Measurements from ENCODE around the gene SNAPC2.
A peak's percentile ranks its signal among the peaks of the same experiment; 100 is the strongest.

The SNAPC2 gene

GRCh38 chr19:7968008-7968795 is 48.1 kb downstream of the SNAPC2 start:
- no peak for DNase-seq (ENCODE audit: low spot score)

DNA sequence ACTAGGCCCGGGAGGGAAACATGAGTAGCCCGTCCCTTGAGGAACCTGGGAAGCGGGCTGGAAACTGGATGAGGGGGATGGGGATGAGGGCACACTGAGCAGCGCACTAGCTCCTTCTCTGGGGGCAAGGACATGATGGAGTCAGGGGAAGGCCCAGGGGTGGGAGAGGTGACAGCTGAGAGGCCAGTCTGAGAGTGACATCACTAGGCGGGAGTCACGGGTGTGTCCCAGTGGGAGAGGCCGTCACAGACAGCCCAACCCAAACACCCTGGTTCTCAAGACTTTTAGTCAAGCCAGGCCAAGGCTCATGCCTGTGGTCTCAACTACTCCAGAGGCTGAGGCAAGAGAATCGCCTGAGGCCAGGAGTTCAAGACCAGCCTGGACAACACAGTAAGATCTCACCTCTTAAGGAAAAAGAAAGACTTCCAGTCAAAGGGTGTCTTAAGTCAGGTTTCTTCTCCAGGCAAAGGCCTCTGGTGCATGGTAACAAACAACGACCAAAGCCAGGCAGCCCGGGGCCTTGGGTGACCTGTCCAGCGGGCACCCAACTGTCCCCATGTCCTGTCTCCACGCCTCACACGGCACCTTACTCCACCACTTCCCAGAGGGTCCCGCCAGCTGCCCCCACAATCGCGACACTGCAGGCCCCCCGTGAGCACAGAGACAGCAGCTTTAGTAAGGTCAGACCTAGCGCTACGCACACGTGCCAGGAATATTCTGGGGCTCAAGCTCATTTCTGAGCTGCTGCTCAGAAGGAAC is 48.8 kb downstream of the SNAPC2 start:
- DNase-seq (ENCODE audit: low spot score): peak; percentile 48

GRCh38 chr19:7969555-7969939 is 49.4 kb downstream of the SNAPC2 start:
- no peak for DNase-seq (ENCODE audit: low spot score)

DNA sequence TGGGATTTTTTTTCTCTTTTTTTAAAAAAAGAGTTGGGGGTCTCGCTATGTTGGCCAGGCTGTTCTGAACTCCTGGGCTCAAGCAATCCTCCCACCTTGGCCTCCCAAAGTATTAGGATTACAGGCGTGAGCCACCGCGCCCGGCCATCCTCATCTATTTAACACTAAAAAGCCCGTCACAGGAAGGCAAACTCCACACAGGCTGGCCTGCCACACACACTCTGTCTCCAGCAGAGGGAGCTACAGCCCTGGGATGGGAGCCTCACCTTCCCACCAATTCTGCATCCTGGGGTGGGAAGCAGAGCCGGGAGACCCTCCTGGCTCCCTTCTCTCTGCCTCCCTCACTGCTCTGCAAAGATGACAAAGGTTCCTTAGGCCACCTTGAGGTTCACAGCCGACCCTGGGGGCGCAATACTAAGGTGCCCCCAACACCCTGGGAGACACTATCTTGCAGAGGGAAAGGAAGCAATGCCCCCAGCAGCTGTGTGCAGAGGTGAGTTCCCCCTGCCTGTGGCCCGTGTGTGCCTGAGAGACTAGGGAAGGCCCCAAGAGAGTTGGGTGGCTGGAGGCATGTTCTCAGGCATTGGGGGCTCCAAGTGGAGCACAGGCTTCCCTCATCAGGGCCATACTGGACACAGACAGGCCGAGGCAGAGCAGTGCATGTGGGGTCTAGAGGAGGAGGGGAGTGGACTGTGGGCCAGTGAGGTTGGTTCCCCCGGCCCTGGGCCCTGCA is 50.7 kb downstream of the SNAPC2 start:
- peak; percentile 71 for DNase-seq (ENCODE audit: low spot score)

DNA sequence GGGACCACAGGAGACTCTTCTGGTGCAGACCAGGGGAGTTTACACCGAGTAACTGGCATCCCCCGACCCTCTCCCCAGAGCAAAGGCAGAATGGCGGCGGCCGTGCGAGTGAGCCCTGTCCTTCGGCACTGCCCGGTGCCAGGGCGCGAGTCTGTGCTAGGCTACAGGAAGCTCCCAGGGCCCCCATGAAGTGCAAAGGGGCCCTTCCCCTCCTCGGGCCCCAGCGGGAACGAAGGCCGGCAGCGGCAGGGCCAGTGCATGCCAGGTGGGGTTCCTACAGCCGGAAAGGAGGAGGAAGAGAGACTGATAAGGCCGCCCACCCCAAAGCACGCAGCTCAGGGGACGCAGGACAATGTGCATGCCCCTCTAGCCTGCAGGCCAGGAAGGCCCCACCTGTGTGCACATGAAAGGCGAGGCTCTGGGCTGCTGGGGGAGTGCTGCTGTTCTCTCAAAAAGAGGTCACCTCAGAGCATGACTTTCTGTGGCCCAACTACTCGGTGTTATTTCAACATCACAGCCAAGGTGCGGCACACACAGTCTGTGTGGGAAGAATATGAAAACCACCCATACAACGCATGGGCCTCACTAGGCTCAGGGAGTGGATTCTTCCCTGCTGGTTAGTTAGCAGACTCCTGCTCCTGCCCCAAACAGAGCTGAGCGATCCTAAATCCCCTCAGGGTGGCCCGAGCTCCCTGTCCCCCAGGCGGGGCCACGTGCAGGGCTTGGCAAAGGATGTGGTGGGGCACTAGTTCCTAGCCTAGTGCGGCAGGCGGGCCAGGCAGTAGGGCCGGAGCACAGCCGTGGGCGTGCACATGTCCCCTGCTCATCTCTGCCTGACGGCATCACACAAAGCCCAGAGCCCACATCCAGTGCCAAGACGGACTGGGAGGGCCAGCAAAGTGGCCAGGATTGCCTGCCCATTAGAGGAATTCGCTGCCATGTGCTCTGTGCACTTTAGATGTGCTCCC is 51.7 kb downstream of the SNAPC2 start:
- DNase-seq (ENCODE audit: low spot score): no peak
